Prostate gland (tissue), 2 donors: ENCODE measurements around the gene SOX8.

Experiments used
- CTCF ChIP-seq, 4 experiments: fragments of 200-600 bp in 2 of 4; fragments of 450-650 bp in 2 of 4; sonication (generic) in 2 of 4; IDR thresholded peaks; 1 replicate in 3 of 4; 2 replicates in 1 of 4; pipeline ENCODE4 v1.5.1; 2016 to 2019; ENCODE audit warnings: antibody characterized with exemption in 4 of 4, mild to moderate bottlenecking in 2 of 4, moderate library complexity in 2 of 4
- POLR2A ChIP-seq: fragments of 450-650 bp; IDR thresholded peaks from one replicate; pipeline ENCODE4 v1.6.1; 2016; ENCODE audit warnings: antibody characterized with exemption, mild to moderate bottlenecking

GRCh38 chr16:1031666-1032065 lies 50.1 kb downstream of the SOX8 start:
- TF ChIP-seq CTCF (IDR thresholded peaks at IDR 0.05): no peak
- no peak for TF ChIP-seq POLR2A
